NCI-H187 treated with DMSO at 0.1 percent for 48 hours (cell line): ENCODE results near the gene SCARB2.

Source experiments
- DNase-seq: peaks from one replicate; lab custom pipeline; 2025; lab: John Stamatoyannopoulos, UW

SCARB2 gene

GRCh38 chr4:76148142-76148865 is 65.3 kb downstream of the SCARB2 start, which contains the start of gene NUP54:
Gene NUP54, minus strand, starts transcription at chr4:76148397. Its CDS starts 23 bp downstream, at chr4:76148374.
- peak; percentile 79 for DNase-seq

GRCh38 chr4:76147454-76148141 is 66.0 kb downstream of the SCARB2 start:
- DNase-seq = no peak

GRCh38 chr4:76144546-76144945 is 69.1 kb downstream of the SCARB2 start:
- DNase-seq = no peak

- DNase-seq = no peak
These were observed 72.4 kb downstream of the SCARB2 start for GRCh38 chr4:76141241-76141640.

DNA sequence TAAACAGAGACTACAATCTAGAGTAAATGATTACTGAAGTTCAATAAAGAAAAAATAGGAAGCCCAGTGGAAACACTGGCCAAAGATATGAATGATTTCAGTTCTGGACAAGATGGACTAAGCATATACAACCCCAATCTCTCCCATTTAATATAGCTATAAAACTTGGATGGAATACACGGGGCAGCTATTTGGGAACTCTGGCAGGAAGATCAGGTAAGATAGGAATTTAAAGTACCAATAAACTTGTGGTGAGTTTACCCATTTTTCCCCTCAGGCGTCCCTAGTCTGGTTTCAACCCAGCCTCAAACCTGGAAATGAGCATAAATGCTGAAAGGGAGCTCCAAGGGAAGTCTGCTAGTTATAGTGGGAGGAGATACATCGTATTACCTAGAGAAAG is 85.9 kb downstream of the SCARB2 start:
- DNase-seq = no peak

DNA sequence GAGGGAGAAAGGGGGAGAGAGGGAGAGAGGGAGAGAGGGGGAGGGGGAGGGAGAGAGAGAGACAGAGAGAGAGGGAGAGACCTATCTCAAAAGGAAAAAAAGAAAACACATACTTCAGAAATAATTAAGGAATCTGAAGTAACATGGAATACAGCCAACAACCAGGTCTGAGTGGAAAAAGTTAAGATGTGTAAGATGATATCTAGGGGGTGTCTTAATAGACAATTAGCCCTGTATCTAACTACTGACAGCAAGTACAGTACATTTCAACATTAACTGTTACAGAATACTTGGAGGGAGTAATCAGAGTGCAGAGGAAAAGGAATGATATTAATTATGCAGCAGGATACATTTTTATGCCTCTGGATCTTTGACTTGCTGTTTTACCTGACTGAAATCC is 87.8 kb downstream of the SCARB2 start:
- no peak for DNase-seq

- no peak for DNase-seq
These were observed 93.4 kb downstream of the SCARB2 start for GRCh38 chr4:76120199-76120598.

- no peak for DNase-seq
These were observed 96.1 kb downstream of the SCARB2 start for GRCh38 chr4:76117536-76117935.

- no peak for DNase-seq
These were observed 96.8 kb downstream of the SCARB2 start for GRCh38 chr4:76116821-76117220.
